ENCODE results near the gene GHRL. TPM values are rescaled to one million over a fixed set of nuclear protein-coding genes. Genes with fewer than 3 reads are reported as not detected.

Gene GHRL
- total RNA-seq, 8 experiments from 2014 or later: 0.36 to 6.4 (median 0.91) TPM

- no peak overlapping the region for H3K4me3 ChIP-seq
- in situ Hi-C loops (cut with MboI; ENCODE audit: low pct_unique_long_range_greater_than_20kb in 2 of 9, low sequenced_read_pairs in 9 of 9, unreplicated experiment in 9 of 9): loop anchor here in 4 of 9 experiments (25.0 kb wide), 1 partner anchor 402 kb away; no protein-coding TSS in a partner anchor
- 0 to 88% methylated on average over 1 to 2 of the region's 4 CpGs; no CpG with 5 or more reads in 8 of the 10 experiments for WGBS, 10 experiments
- ATAC-seq (replicated peaks in 6 of 8): no peak
- H3K4me1 ChIP-seq (replicated peaks in 1 of 2): no peaks in the 10 kb centered on the region
- H3K27ac ChIP-seq: no peak overlapping the region
Measured at GRCh38 chr3:10335190-10335738, 42.5 kb upstream of the GHRL start.

- no peak overlapping the region for H3K27ac ChIP-seq
- no peak overlapping the region for H3K4me3 ChIP-seq
- 68 to 70% methylated on average over 2 to 4 of the region's 12 CpGs; no CpG with 5 or more reads in 8 of the 10 experiments for WGBS, 10 experiments
- H3K4me1 ChIP-seq (replicated peaks in 1 of 2): no peaks in the 10 kb centered on the region
- in situ Hi-C loops (cut with MboI; ENCODE audit: low pct_unique_long_range_greater_than_20kb in 2 of 9, low sequenced_read_pairs in 9 of 9, unreplicated experiment in 9 of 9): loop anchor here in 4 of 9 experiments (25.0 kb wide), 1 partner anchor 403 kb away; no protein-coding TSS in a partner anchor
- peak in 7 of 8 experiments; percentile 47 to 88 (median 57) for ATAC-seq (replicated peaks in 6 of 8)
Measured at GRCh38 chr3:10334459-10334858, 41.7 kb upstream of the GHRL start.

GRCh38 chr3:10334042-10334441 is 41.3 kb upstream of the GHRL start:
- no peaks in the 10 kb centered on the region for H3K4me1 ChIP-seq (replicated peaks in 1 of 2)
- no peak overlapping the region for H3K27ac ChIP-seq
- peak in 1 of 8 experiments; percentile 11 for ATAC-seq (replicated peaks in 6 of 8)
- H3K4me3 ChIP-seq: no peak overlapping the region
- 48 to 95% (median 80%) methylated on average over 2 to 9 of the region's 11 CpGs; no CpG with 5 or more reads in 5 of the 10 experiments for WGBS, 10 experiments
- in situ Hi-C loops (cut with MboI; ENCODE audit: low pct_unique_long_range_greater_than_20kb in 2 of 9, low sequenced_read_pairs in 9 of 9, unreplicated experiment in 9 of 9): loop anchor here in 4 of 9 experiments (25.0 kb wide), 1 partner anchor 403 kb away; no protein-coding TSS in a partner anchor

GRCh38 chr3:10333349-10333650 is 40.6 kb upstream of the GHRL start:
- H3K4me1 ChIP-seq (replicated peaks in 1 of 2): no peaks in the 10 kb centered on the region
- in situ Hi-C loops (cut with MboI; ENCODE audit: low pct_unique_long_range_greater_than_20kb in 2 of 9, low sequenced_read_pairs in 9 of 9, unreplicated experiment in 9 of 9): loop anchor here in 4 of 9 experiments (25.0 kb wide), 1 partner anchor 404 kb away; no protein-coding TSS in a partner anchor
- WGBS, 10 experiments: no CpG with 5 or more reads among the region's 2 CpGs
- no peak overlapping the region for H3K4me3 ChIP-seq
- ATAC-seq (replicated peaks in 6 of 8): no peak
- H3K27ac ChIP-seq: no peak overlapping the region

GRCh38 chr3:10332481-10333348 is 40.0 kb upstream of the GHRL start:
- 64 to 100% (median 79%) methylated on average over 1 to 7 of the region's 20 CpGs; no CpG with 5 or more reads in 2 of the 10 experiments for WGBS, 10 experiments
- no peak overlapping the region for H3K27ac ChIP-seq
- H3K4me3 ChIP-seq: no peak overlapping the region
- no peak for ATAC-seq (replicated peaks in 6 of 8)
- H3K4me1 ChIP-seq (replicated peaks in 1 of 2): no peaks in the 10 kb centered on the region
- in situ Hi-C loops (cut with MboI; ENCODE audit: low pct_unique_long_range_greater_than_20kb in 2 of 9, low sequenced_read_pairs in 9 of 9, unreplicated experiment in 9 of 9): loop anchor here in 4 of 9 experiments (25.0 kb wide), 1 partner anchor 405 kb away; no protein-coding TSS in a partner anchor

GRCh38 chr3:10331320-10331719 is 38.6 kb upstream of the GHRL start:
- in situ Hi-C loops (cut with MboI; ENCODE audit: low pct_unique_long_range_greater_than_20kb in 2 of 9, low sequenced_read_pairs in 9 of 9, unreplicated experiment in 9 of 9): loop anchor here in 4 of 9 experiments (25.0 kb wide), 1 partner anchor 406 kb away; no protein-coding TSS in a partner anchor
- Histone ChIP-seq H3K27ac (no peak overlapping the region), H3K4me1 (replicated peaks in 1 of 2) (no peaks in the 10 kb centered on the region), H3K4me3 (no peak overlapping the region)
- no peak for ATAC-seq (replicated peaks in 6 of 8)
- 40 to 90% (median 58%) methylated on average over 2 to 7 of the region's 8 CpGs; no CpG with 5 or more reads in 4 of the 10 experiments for WGBS, 10 experiments

GRCh38 chr3:10330319-10330718 is 37.6 kb upstream of the GHRL start:
- H3K27ac ChIP-seq: no peak overlapping the region
- 20 to 74% (median 41%) methylated on average over 1 to 8 of the region's 12 CpGs; no CpG with 5 or more reads in 5 of the 10 experiments for WGBS, 10 experiments

GRCh38 chr3:10329495-10330015 is 36.8 kb upstream of the GHRL start:
- Histone ChIP-seq H3K4me3 (no peak overlapping the region), H3K4me1 (replicated peaks in 1 of 2) (no peaks in the 10 kb centered on the region), H3K27ac (no peak overlapping the region)
- WGBS, 10 experiments: 0 to 75% (median 67%) methylated on average over 2 to 9 of the region's 14 CpGs; no CpG with 5 or more reads in 1 of the 10 experiments
- in situ Hi-C loops (cut with MboI; ENCODE audit: low pct_unique_long_range_greater_than_20kb in 2 of 9, low sequenced_read_pairs in 9 of 9, unreplicated experiment in 9 of 9): loop anchor here in 4 of 9 experiments (25.0 kb wide), 1 partner anchor 408 kb away; no protein-coding TSS in a partner anchor
- no peak for ATAC-seq (replicated peaks in 6 of 8)

More at GRCh38 chr3:10330319-10330718, 37.6 kb upstream of the GHRL start:
- in situ Hi-C loops (cut with MboI; ENCODE audit: low pct_unique_long_range_greater_than_20kb in 2 of 9, low sequenced_read_pairs in 9 of 9, unreplicated experiment in 9 of 9): loop anchor here in 4 of 9 experiments (25.0 kb wide), 1 partner anchor 407 kb away; no protein-coding TSS in a partner anchor
- ATAC-seq (replicated peaks in 6 of 8): no peak
- Histone ChIP-seq H3K4me3 (no peak overlapping the region), H3K4me1 (replicated peaks in 1 of 2) (no peaks in the 10 kb centered on the region)

GRCh38 chr3:10328460-10329071 is 35.8 kb upstream of the GHRL start:
- in situ Hi-C loops (cut with MboI; ENCODE audit: low pct_unique_long_range_greater_than_20kb in 2 of 9, low sequenced_read_pairs in 9 of 9, unreplicated experiment in 9 of 9): loop anchor here in 4 of 9 experiments (25.0 kb wide), 1 partner anchor 409 kb away; no protein-coding TSS in a partner anchor
- ATAC-seq (replicated peaks in 6 of 8): no peak
- Histone ChIP-seq H3K4me3 (no peak overlapping the region), H3K27ac (no peak overlapping the region), H3K4me1 (replicated peaks in 1 of 2) (no peaks in the 10 kb centered on the region)
- WGBS, 10 experiments: 0 to 53% (median 17%) methylated on average over 1 to 6 of the region's 31 CpGs; no CpG with 5 or more reads in 4 of the 10 experiments

GRCh38 chr3:10327592-10327991 is 34.8 kb upstream of the GHRL start:
- 32 to 93% (median 60%) methylated on average over 3 to 10 of the region's 10 CpGs for WGBS, 10 experiments
- Histone ChIP-seq H3K4me1 (replicated peaks in 1 of 2) (no peaks in the 10 kb centered on the region), H3K4me3 (no peak overlapping the region), H3K27ac (no peak overlapping the region)
- ATAC-seq (replicated peaks in 6 of 8): no peak
- in situ Hi-C loops (cut with MboI; ENCODE audit: low pct_unique_long_range_greater_than_20kb in 2 of 9, low sequenced_read_pairs in 9 of 9, unreplicated experiment in 9 of 9): loop anchor here in 4 of 9 experiments (25.0 kb wide), 1 partner anchor 410 kb away; no protein-coding TSS in a partner anchor

GRCh38 chr3:10322352-10322710 is 29.6 kb upstream of the GHRL start:
- Histone ChIP-seq H3K4me1 (replicated peaks in 1 of 2) (peaks cover 4 to 5% of the 10 kb centered on the region in 2 donors), H3K27ac (no peak overlapping the region), H3K4me3 (no peak overlapping the region)
- ATAC-seq (replicated peaks in 6 of 8): no peak
- 80 to 83% methylated on average over 1 of the region's 1 CpG; no CpG with 5 or more reads in 8 of the 10 experiments for WGBS, 10 experiments
- in situ Hi-C loops (cut with MboI; ENCODE audit: low pct_unique_long_range_greater_than_20kb in 2 of 9, low sequenced_read_pairs in 9 of 9, unreplicated experiment in 9 of 9): no loop called here

GRCh38 chr3:10321630-10322351 is 29.0 kb upstream of the GHRL start:
- peaks cover 4 to 5% of the 10 kb centered on the region in 2 donors for H3K4me1 ChIP-seq (replicated peaks in 1 of 2)
- 80 to 100% (median 96%) methylated on average over 1 to 3 of the region's 8 CpGs; no CpG with 5 or more reads in 4 of the 10 experiments for WGBS, 10 experiments
- in situ Hi-C loops (cut with MboI; ENCODE audit: low pct_unique_long_range_greater_than_20kb in 2 of 9, low sequenced_read_pairs in 9 of 9, unreplicated experiment in 9 of 9): no loop called here
- H3K4me3 ChIP-seq: no peak overlapping the region
- ATAC-seq (replicated peaks in 6 of 8): no peak
- H3K27ac ChIP-seq: no peak overlapping the region

Data from motor neuron (in vitro differentiated cells).